Omental fat pad (tissue), 4 donors: ENCODE data around the gene ULK2. TPM values are rescaled to one million over a fixed set of nuclear protein-coding genes. Genes with fewer than 3 reads are reported as not detected.
"Not testable (repeated sequence)": the region's sequence is repeated elsewhere in the genome, so short reads cannot be mapped to it uniquely, and the experiment has no call there.

ENCODE experiments used
- ATAC-seq: fragments of 150-250 bp; one replicate; pipeline ENCODE4 v1.9.1; 2016; ENCODE audit warnings: mild to moderate bottlenecking, moderate library complexity; ENCODE audit not compliant: low FRiP score
- DNase-seq: peaks from one replicate; pipeline ENCODE4 v3.0.0-alpha.2; 2019; ENCODE audit warnings: low spot score
- CTCF ChIP-seq, 3 donors: fragments of 450-650 bp; IDR thresholded peaks; one replicate each; pipeline ENCODE4 v1.5.1; 2016 to 2017; ENCODE audit warnings: antibody characterized with exemption in 3 of 3, mild to moderate bottlenecking in 3 of 3, moderate library complexity in 2 of 3
- total RNA-seq, 4 donors: library from RNA; depleted of rRNA; stranded (reverse); fragments of >200 nt; gene quantifications; one replicate each; pipeline ENCODE4 v1.1.0, GENCODE V29; 2016

The ULK2 gene
- total RNA-seq, 4 donors from 2014 or later = 18.9 to 35.8 (median 26.5) TPM

- ATAC-seq = no peak
- DNase-seq = no peak
- TF ChIP-seq CTCF (IDR thresholded peaks at IDR 0.05) = no peak
Measured at GRCh38 chr17:19768046-19768782, 99.5 kb downstream of the ULK2 start.

- peak in 1 of 3 donors; percentile 77 for TF ChIP-seq CTCF (IDR thresholded peaks at IDR 0.05)
- ATAC-seq (peak; percentile 55), DNase-seq (peak; percentile 66)
Measured at GRCh38 chr17:19766421-19767270, 101.1 kb downstream of the ULK2 start.

- no peak for DNase-seq
- no peak for TF ChIP-seq CTCF (IDR thresholded peaks at IDR 0.05)
- ATAC-seq = no peak
Measured at GRCh38 chr17:19766016-19766415, 101.7 kb downstream of the ULK2 start.

- DNase-seq, ATAC-seq: not testable (repeated sequence)
Measured at GRCh38 chr17:19763991-19764390, 103.7 kb downstream of the ULK2 start.

GRCh38 chr17:19763416-19763815 lies 104.3 kb downstream of the ULK2 start:
- TF ChIP-seq CTCF (IDR thresholded peaks at IDR 0.05) = no peak
- DNase-seq = no peak
- no peak for ATAC-seq

GRCh38 chr17:19762515-19762961 lies 105.2 kb downstream of the ULK2 start:
- peak; percentile 69 for DNase-seq
- peak in 1 of 3 donors; percentile 62 for TF ChIP-seq CTCF (IDR thresholded peaks at IDR 0.05)
- peak; percentile 86 for ATAC-seq

GRCh38 chr17:19760746-19761145 lies 107.0 kb downstream of the ULK2 start:
- no peak for ATAC-seq

More at GRCh38 chr17:19760746-19761145, 107.0 kb downstream of the ULK2 start:
- TF ChIP-seq CTCF (IDR thresholded peaks at IDR 0.05) = no peak
- DNase-seq = peak; percentile 11
